HepG2 (cell line): ENCODE data around the gene TMEM255B. TPM values are rescaled to one million over a fixed set of nuclear protein-coding genes. Genes with fewer than 3 reads are reported as not detected.

Experiments used
- ARNT ChIP-seq: fragments of 450-650 bp; IDR thresholded peaks from 2 replicates; pipeline ENCODE4 v1.6.1; 2017
- ATAD3A ChIP-seq: sonication (generic); formaldehyde crosslinking; IDR thresholded peaks from 2 replicates; pipeline ENCODE4 v1.4.0; 2020; ENCODE audit warnings: missing genetic modification reagents
- BRD4 ChIP-seq: sonication (generic); formaldehyde crosslinking; IDR thresholded peaks from 2 replicates; pipeline ENCODE4 v1.4.0; 2020; ENCODE audit warnings: missing genetic modification reagents
- FOXK2 ChIP-seq: fragments of 450-650 bp; IDR thresholded peaks from 2 replicates; pipeline ENCODE4 v1.6.1; 2016
- GATAD1 ChIP-seq: IDR thresholded peaks from 2 replicates; pipeline ENCODE4 v1.6.1; 2016; ENCODE audit warnings: missing genetic modification reagents, missing compliant biosample characterization
- HDAC1 ChIP-seq: sonication (generic); formaldehyde crosslinking; IDR thresholded peaks from 2 replicates; pipeline ENCODE4 v1.5.1; 2020; ENCODE audit warnings: mild to moderate bottlenecking, missing genetic modification reagents
- KLF11 ChIP-seq: IDR thresholded peaks from 2 replicates; pipeline ENCODE4 v1.6.1; 2016; ENCODE audit warnings: missing compliant biosample characterization
- MTA1 ChIP-seq: sonication (generic); formaldehyde crosslinking; IDR thresholded peaks from 2 replicates; pipeline ENCODE4 v1.4.0; 2020; ENCODE audit warnings: missing genetic modification reagents, mild to moderate bottlenecking, borderline replicate concordance
- NFRKB ChIP-seq: fragments of 450-650 bp; IDR thresholded peaks from 2 replicates; pipeline ENCODE4 v1.6.1; 2017
- RXRB ChIP-seq: IDR thresholded peaks from 2 replicates; pipeline ENCODE4 v1.6.1; 2016; ENCODE audit warnings: borderline replicate concordance, missing genetic modification reagents, missing compliant biosample characterization
- SOX6 ChIP-seq, 2 experiments: fragments of 450-650 bp in 1 of 2; sonication (generic) in 1 of 2; formaldehyde crosslinking in 1 of 2; IDR thresholded peaks; 2 replicates each; pipeline versions ENCODE4 v1.4.0 to v1.6.1; 2017 to 2020; ENCODE audit warnings: antibody characterized with exemption in 1 of 2, mild to moderate bottlenecking in 1 of 2, missing genetic modification reagents in 1 of 2
- SUZ12 ChIP-seq: fragments of 150-350 bp; IDR thresholded peaks from 2 replicates; pipeline ENCODE4 v1.6.1; 2014; ENCODE audit warnings: low read depth, low read length
- ZBTB1 ChIP-seq: sonication (generic); formaldehyde crosslinking; IDR thresholded peaks from 2 replicates; pipeline ENCODE4 v1.4.0; 2020; ENCODE audit warnings: missing genetic modification reagents, borderline replicate concordance
- ZNF10 ChIP-seq: sonication (generic); formaldehyde crosslinking; IDR thresholded peaks from 2 replicates; pipeline ENCODE4 v1.4.0; 2020; ENCODE audit warnings: mild to moderate bottlenecking, low read depth, missing genetic modification reagents, borderline replicate concordance
- ZNF232 ChIP-seq: sonication (generic); formaldehyde crosslinking; IDR thresholded peaks from 2 replicates; pipeline ENCODE4 v1.4.0; 2020; ENCODE audit warnings: missing genetic modification reagents, borderline replicate concordance
- ZNF253 ChIP-seq: sonication (generic); formaldehyde crosslinking; IDR thresholded peaks from 2 replicates; pipeline ENCODE4 v1.8.0; 2022; ENCODE audit warnings: mild to moderate bottlenecking, missing genetic modification reagents, borderline replicate concordance
- ZNF33B ChIP-seq: sonication (generic); formaldehyde crosslinking; IDR thresholded peaks from 2 replicates; pipeline ENCODE4 v1.5.1; 2020; ENCODE audit warnings: mild to moderate bottlenecking, missing genetic modification reagents
- ZNF546 ChIP-seq: sonication (generic); formaldehyde crosslinking; conservative IDR thresholded peaks from 2 replicates; pipeline ENCODE4 v1.8.1; 2023; ENCODE audit warnings: mild to moderate bottlenecking, missing genetic modification reagents
- ZNF557 ChIP-seq: sonication (generic); formaldehyde crosslinking; IDR thresholded peaks from 2 replicates; pipeline ENCODE4 v1.4.0; 2020; ENCODE audit warnings: missing genetic modification reagents
- ZNF558 ChIP-seq: sonication (generic); formaldehyde crosslinking; IDR thresholded peaks from 2 replicates; pipeline ENCODE4 v1.9.0; 2022; ENCODE audit warnings: mild to moderate bottlenecking, missing genetic modification reagents, borderline replicate concordance
- ZNF569 ChIP-seq: sonication (generic); formaldehyde crosslinking; IDR thresholded peaks from 2 replicates; pipeline ENCODE4 v1.5.0; 2020; ENCODE audit warnings: mild to moderate bottlenecking, missing genetic modification reagents, moderate library complexity, borderline replicate concordance
- ZNF737 ChIP-seq: sonication (generic); formaldehyde crosslinking; IDR thresholded peaks from 2 replicates; pipeline ENCODE4 v1.5.0; 2020; ENCODE audit warnings: missing genetic modification reagents, mild to moderate bottlenecking, borderline replicate concordance
- ZNF747 ChIP-seq: sonication (generic); formaldehyde crosslinking; IDR thresholded peaks from 2 replicates; pipeline ENCODE4 v1.8.1; 2023; ENCODE audit warnings: missing genetic modification reagents, mild to moderate bottlenecking, borderline replicate concordance
- ZNF775 ChIP-seq: sonication (generic); formaldehyde crosslinking; IDR thresholded peaks from 2 replicates; pipeline ENCODE4 v1.4.0; 2020; ENCODE audit warnings: missing genetic modification reagents, mild to moderate bottlenecking, moderate library complexity, borderline replicate concordance
- ZNF790 ChIP-seq: sonication (generic); formaldehyde crosslinking; IDR thresholded peaks from 2 replicates; pipeline ENCODE4 v1.8.0; 2022; ENCODE audit warnings: missing genetic modification reagents, mild to moderate bottlenecking, borderline replicate concordance
- ZNF83 ChIP-seq: sonication (generic); formaldehyde crosslinking; IDR thresholded peaks from 2 replicates; pipeline ENCODE4 v1.4.0; 2020; ENCODE audit warnings: missing genetic modification reagents, mild to moderate bottlenecking, borderline replicate concordance
- polyA plus RNA-seq, 8 experiments: library from polyadenylated mRNA; depleted of rRNA in 3 of 8; stranded (reverse) in 7 of 8; unstranded in 1 of 8; fragments of >200 nt; fragmentation: Illumina TruSeq in 4 of 8; extraction: Trizol in 4 of 8; gene quantifications; 2 replicates each; pipeline versions ENCODE4 v1.2.1 to v1.2.3, GENCODE V29; 2011 to 2016; ENCODE audit warnings: low read depth in 4 of 8, missing spikeins in 1 of 8, mixed read lengths in 1 of 8; ENCODE audit not compliant: insufficient read depth in 1 of 8
- total RNA-seq, 5 experiments: library from RNA; depleted of rRNA; stranded (reverse); fragments of >200 nt; fragmentation: Illumina TruSeq; extraction: Trizol; gene quantifications; 2 replicates each; pipeline ENCODE4 v1.2.3, GENCODE V29; 2016; ENCODE audit warnings: low read depth in 1 of 5
- TF ChIP-seq, protein P1 (sequence below): sonication (generic); formaldehyde crosslinking; IDR thresholded peaks from 2 replicates; pipeline ENCODE4 v1.4.0; 2020; ENCODE audit warnings: missing genetic modification reagents
- TF ChIP-seq, protein P2 (sequence below), 2 experiments: fragments of 450-650 bp in 1 of 2; sonication (generic) in 1 of 2; formaldehyde crosslinking; IDR thresholded peaks; 2 replicates each; pipeline versions ENCODE4 v1.5.0 to v1.8.0; 2020 to 2022; ENCODE audit warnings: mild to moderate bottlenecking in 1 of 2, missing genetic modification reagents in 1 of 2
- TF ChIP-seq, protein P3 (sequence below): sonication (generic); formaldehyde crosslinking; IDR thresholded peaks from 2 replicates; pipeline ENCODE4 v1.8.0; 2022; ENCODE audit warnings: mild to moderate bottlenecking, missing genetic modification reagents, moderate library complexity
- TF ChIP-seq, protein P4 (sequence below): IDR thresholded peaks from 2 replicates; pipeline ENCODE4 v1.6.1; 2016; ENCODE audit warnings: mild to moderate bottlenecking, missing biosample characterization, missing genetic modification reagents
- TF ChIP-seq, protein P5 (sequence below): sonication (generic); formaldehyde crosslinking; IDR thresholded peaks from 2 replicates; pipeline ENCODE4 v1.4.0; 2020; ENCODE audit warnings: missing genetic modification reagents

Gene TMEM255B
- total and polyA plus RNA-seq, 2 of the 13 experiments (the other 11 are each of a cell fraction or from before 2014, with no cell fraction given): not detected

DNA sequence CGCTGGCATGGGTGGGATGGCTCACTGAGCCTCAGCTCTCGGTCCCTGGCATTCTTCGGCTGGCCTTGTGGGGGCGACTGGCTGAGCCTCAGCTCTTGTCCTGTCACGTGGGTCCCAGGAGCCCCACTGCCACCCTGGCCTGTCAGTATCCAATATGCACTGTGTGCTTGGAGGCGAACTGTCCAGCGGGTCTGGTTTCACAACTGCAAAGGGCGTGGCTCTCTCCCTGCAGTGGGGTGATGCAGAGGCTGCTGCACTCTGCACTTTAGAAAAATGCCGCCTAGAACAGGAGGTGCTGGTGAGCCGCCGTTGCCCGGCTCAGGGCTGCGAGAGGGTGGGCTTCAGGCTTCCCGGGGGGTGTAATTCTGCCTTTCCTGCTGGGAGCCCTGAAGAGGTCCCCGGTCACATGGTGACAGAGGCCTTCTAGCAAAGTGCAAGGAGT, 17.0 kb upstream of the TMEM255B start (continued):
- TF ChIP-seq SOX6 (IDR thresholded peaks at IDR 0.05) (no peak), SOX6 (CRISPR knock-in tag; IDR thresholded peaks at IDR 0.05) (peak; percentile 29; the same call in 1 of the 2 replicates), GATAD1 (CRISPR knock-in tag) (no peak), ZNF569 (CRISPR knock-in tag) (no peak), ZNF558 (CRISPR knock-in tag) (no peak), BRD4 (CRISPR knock-in tag) (no peak), ZNF232 (CRISPR knock-in tag) (no peak), ZNF775 (CRISPR knock-in tag) (no peak), ZNF557 (CRISPR knock-in tag) (no peak), ZNF10 (CRISPR knock-in tag) (no peak), ZNF83 (CRISPR knock-in tag) (no peak), ZNF790 (CRISPR knock-in tag) (no peak), MTA1 (CRISPR knock-in tag) (peak; percentile 81; the same call in 1 of the 2 replicates), ZNF737 (CRISPR knock-in tag) (no peak), ZNF253 (no peak), ATAD3A (no peak), HDAC1 (CRISPR knock-in tag) (peak; percentile 60), FOXK2 (no peak), SUZ12 (no peak), RXRB (CRISPR knock-in tag) (no peak; the same call in 1 of the 2 replicates), ZBTB1 (CRISPR knock-in tag) (no peak), ZNF33B (no peak), ZNF546 (CRISPR knock-in tag) (no peak), ZNF747 (CRISPR knock-in tag) (0 out of 2 replicates have a peak, but pooled peaks have one; percentile 33), NFRKB (no peak), ARNT (no peak), KLF11 (CRISPR knock-in tag) (no peak)
- TF ChIP-seq, protein P1, sequence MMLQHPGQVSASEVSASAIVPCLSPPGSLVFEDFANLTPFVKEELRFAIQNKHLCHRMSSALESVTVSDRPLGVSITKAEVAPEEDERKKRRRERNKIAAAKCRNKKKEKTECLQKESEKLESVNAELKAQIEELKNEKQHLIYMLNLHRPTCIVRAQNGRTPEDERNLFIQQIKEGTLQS (CRISPR knock-in tag): no peak
- TF ChIP-seq, protein P2, sequence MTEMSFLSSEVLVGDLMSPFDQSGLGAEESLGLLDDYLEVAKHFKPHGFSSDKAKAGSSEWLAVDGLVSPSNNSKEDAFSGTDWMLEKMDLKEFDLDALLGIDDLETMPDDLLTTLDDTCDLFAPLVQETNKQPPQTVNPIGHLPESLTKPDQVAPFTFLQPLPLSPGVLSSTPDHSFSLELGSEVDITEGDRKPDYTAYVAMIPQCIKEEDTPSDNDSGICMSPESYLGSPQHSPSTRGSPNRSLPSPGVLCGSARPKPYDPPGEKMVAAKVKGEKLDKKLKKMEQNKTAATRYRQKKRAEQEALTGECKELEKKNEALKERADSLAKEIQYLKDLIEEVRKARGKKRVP (CRISPR knock-in tag; IDR thresholded peaks at IDR 0.05): no peak
- TF ChIP-seq, protein P3, sequence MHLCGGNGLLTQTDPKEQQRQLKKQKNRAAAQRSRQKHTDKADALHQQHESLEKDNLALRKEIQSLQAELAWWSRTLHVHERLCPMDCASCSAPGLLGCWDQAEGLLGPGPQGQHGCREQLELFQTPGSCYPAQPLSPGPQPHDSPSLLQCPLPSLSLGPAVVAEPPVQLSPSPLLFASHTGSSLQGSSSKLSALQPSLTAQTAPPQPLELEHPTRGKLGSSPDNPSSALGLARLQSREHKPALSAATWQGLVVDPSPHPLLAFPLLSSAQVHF (CRISPR knock-in tag): no peak
- TF ChIP-seq, protein P4, sequence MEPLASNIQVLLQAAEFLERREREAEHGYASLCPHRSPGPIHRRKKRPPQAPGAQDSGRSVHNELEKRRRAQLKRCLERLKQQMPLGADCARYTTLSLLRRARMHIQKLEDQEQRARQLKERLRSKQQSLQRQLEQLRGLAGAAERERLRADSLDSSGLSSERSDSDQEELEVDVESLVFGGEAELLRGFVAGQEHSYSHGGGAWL (CRISPR knock-in tag): no peak
- TF ChIP-seq, protein P5, sequence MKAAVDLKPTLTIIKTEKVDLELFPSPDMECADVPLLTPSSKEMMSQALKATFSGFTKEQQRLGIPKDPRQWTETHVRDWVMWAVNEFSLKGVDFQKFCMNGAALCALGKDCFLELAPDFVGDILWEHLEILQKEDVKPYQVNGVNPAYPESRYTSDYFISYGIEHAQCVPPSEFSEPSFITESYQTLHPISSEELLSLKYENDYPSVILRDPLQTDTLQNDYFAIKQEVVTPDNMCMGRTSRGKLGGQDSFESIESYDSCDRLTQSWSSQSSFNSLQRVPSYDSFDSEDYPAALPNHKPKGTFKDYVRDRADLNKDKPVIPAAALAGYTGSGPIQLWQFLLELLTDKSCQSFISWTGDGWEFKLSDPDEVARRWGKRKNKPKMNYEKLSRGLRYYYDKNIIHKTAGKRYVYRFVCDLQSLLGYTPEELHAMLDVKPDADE (CRISPR knock-in tag): no peak
